ENCODE results near the gene EPHA7.

The EPHA7 gene

GRCh38 chr6:93369586-93370134, 49.7 kb downstream of the EPHA7 start:
- H3K9me3 ChIP-seq (ENCODE audit: control insufficient read depth, insufficient read depth, low read length), result no peaks in the 10 kb centered on the region
- H3K36me3 ChIP-seq (ENCODE audit: insufficient read depth, low read length), result no peaks in the 10 kb centered on the region
- H3K4me1 ChIP-seq (ENCODE audit: insufficient read depth, low read length), result no peaks in the 10 kb centered on the region
- H3K9ac ChIP-seq (ENCODE audit: low read depth, low read length), result no peak overlapping the region

- Histone ChIP-seq H3K36me3 (ENCODE audit: insufficient read depth, low read length) (no peaks in the 10 kb centered on the region), H3K9me3 (ENCODE audit: control insufficient read depth, insufficient read depth, low read length) (no peaks in the 10 kb centered on the region), H3K9ac (ENCODE audit: low read depth, low read length) (no peak overlapping the region), H3K4me1 (ENCODE audit: insufficient read depth, low read length) (no peaks in the 10 kb centered on the region)
These were observed 52.9 kb downstream of the EPHA7 start for GRCh38 chr6:93366506-93366905.

GRCh38 chr6:93365445-93365844, 53.9 kb downstream of the EPHA7 start:
- Histone ChIP-seq H3K9ac (ENCODE audit: low read depth, low read length) (no peak overlapping the region), H3K36me3 (ENCODE audit: insufficient read depth, low read length) (no peaks in the 10 kb centered on the region), H3K4me1 (ENCODE audit: insufficient read depth, low read length) (peaks cover under 1% of the 10 kb centered on the region; the same call in 1 of the 2 replicates), H3K9me3 (ENCODE audit: control insufficient read depth, insufficient read depth, low read length) (no peaks in the 10 kb centered on the region)

GRCh38 chr6:93358435-93358834, 60.9 kb downstream of the EPHA7 start:
- H3K9ac ChIP-seq (ENCODE audit: low read depth, low read length), result no peak overlapping the region
- H3K4me1 ChIP-seq (ENCODE audit: insufficient read depth, low read length), result peaks cover 2% of the 10 kb centered on the region; the same call in 1 of the 2 replicates
- H3K9me3 ChIP-seq (ENCODE audit: control insufficient read depth, insufficient read depth, low read length), result no peaks in the 10 kb centered on the region
- H3K36me3 ChIP-seq (ENCODE audit: insufficient read depth, low read length), result no peaks in the 10 kb centered on the region

DNA sequence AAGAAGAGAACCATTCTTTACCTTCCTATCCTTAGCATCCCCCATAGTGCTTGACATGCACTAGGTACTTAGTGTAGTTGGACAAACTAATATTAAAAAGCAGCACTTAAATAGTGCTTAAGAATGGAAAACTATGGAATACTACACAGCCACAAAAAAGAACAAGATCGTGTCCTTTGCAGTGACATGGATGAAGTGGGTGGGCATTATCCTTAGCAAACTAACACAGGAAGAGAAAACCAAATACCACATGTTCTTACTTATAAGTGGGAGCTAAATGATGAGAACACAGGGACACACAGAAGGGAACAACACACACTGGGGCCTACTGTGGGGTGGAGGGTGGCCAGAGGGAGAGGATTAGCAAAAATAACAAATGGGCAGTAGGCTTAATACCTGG, 66.8 kb downstream of the EPHA7 start:
- Histone ChIP-seq H3K9ac (ENCODE audit: low read depth, low read length) (no peak overlapping the region), H3K4me1 (ENCODE audit: insufficient read depth, low read length) (0 out of 2 replicates have a peak, but pooled peaks cover 3% of the 10 kb centered on the region), H3K36me3 (ENCODE audit: insufficient read depth, low read length) (no peaks in the 10 kb centered on the region), H3K9me3 (ENCODE audit: control insufficient read depth, insufficient read depth, low read length) (no peaks in the 10 kb centered on the region)

DNA sequence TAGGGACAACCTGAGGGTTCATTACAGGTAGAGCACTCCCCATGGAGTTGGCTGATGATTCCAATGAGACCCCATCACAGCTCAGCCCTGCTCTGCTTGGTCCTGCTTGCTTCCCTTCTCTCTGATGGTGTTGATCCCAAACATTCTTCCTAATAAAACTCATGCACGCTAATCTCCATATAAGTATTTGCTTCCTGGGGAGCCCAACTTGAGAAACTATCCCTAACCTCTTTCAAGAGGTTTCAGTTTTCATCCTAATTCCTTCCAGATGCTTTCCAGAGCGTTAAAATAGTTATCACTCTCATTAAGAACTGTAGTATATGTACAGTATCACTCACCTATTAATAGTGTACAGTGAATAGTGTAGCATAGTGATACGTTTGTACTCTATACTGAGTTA, 68.1 kb downstream of the EPHA7 start:
- H3K36me3 ChIP-seq (ENCODE audit: insufficient read depth, low read length), result no peaks in the 10 kb centered on the region
- 0 out of 2 replicates have a peak, but pooled peaks cover 3% of the 10 kb centered on the region for H3K4me1 ChIP-seq (ENCODE audit: insufficient read depth, low read length)
- H3K9ac ChIP-seq (ENCODE audit: low read depth, low read length), result no peak overlapping the region
- H3K9me3 ChIP-seq (ENCODE audit: control insufficient read depth, insufficient read depth, low read length), result no peaks in the 10 kb centered on the region

- Histone ChIP-seq H3K9ac (ENCODE audit: low read depth, low read length) (no peak overlapping the region), H3K9me3 (ENCODE audit: control insufficient read depth, insufficient read depth, low read length) (no peaks in the 10 kb centered on the region), H3K36me3 (ENCODE audit: insufficient read depth, low read length) (no peaks in the 10 kb centered on the region), H3K4me1 (ENCODE audit: insufficient read depth, low read length) (0 out of 2 replicates have a peak, but pooled peaks cover 3% of the 10 kb centered on the region)
These were observed 68.6 kb downstream of the EPHA7 start for GRCh38 chr6:93350774-93351173.

GRCh38 chr6:93344333-93344835, 75.0 kb downstream of the EPHA7 start:
- no peaks in the 10 kb centered on the region for H3K9me3 ChIP-seq (ENCODE audit: control insufficient read depth, insufficient read depth, low read length)
- no peak overlapping the region for H3K9ac ChIP-seq (ENCODE audit: low read depth, low read length)
- H3K36me3 ChIP-seq (ENCODE audit: insufficient read depth, low read length), result no peaks in the 10 kb centered on the region
- no peaks in the 10 kb centered on the region for H3K4me1 ChIP-seq (ENCODE audit: insufficient read depth, low read length)

DNA sequence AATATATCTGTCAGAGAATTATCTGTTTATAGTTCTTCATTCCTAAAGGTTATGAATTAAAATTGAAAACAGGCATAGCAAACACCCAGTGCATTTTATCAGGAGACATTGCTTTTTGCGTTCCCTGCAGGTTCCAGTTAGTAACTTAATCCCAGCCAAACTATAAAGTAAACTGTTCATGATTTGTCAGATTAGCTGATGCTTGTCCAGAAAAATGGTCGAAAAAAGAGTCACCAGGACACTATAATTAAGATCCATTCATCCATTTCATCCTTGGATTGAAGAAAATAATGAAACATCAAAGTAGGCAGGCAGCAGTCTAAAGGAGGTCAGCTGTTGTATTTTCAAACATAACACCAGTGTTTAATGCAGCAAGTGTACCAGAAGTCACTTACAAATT, 75.9 kb downstream of the EPHA7 start:
- Histone ChIP-seq H3K9ac (ENCODE audit: low read depth, low read length) (no peak overlapping the region), H3K4me1 (ENCODE audit: insufficient read depth, low read length) (no peaks in the 10 kb centered on the region), H3K36me3 (ENCODE audit: insufficient read depth, low read length) (no peaks in the 10 kb centered on the region), H3K9me3 (ENCODE audit: control insufficient read depth, insufficient read depth, low read length) (no peaks in the 10 kb centered on the region)

- Histone ChIP-seq H3K9ac (ENCODE audit: low read depth, low read length) (no peak overlapping the region), H3K36me3 (ENCODE audit: insufficient read depth, low read length) (no peaks in the 10 kb centered on the region)
These were observed 77.3 kb downstream of the EPHA7 start for GRCh38 chr6:93341900-93342613.

GRCh38 chr6:93337772-93338394, 81.5 kb downstream of the EPHA7 start:
- Histone ChIP-seq H3K4me1 (ENCODE audit: insufficient read depth, low read length) (peaks cover 17% of the 10 kb centered on the region), H3K9ac (ENCODE audit: low read depth, low read length) (no peak overlapping the region), H3K36me3 (ENCODE audit: insufficient read depth, low read length) (no peaks in the 10 kb centered on the region), H3K9me3 (ENCODE audit: control insufficient read depth, insufficient read depth, low read length) (no peaks in the 10 kb centered on the region)

More at GRCh38 chr6:93341900-93342613, 77.3 kb downstream of the EPHA7 start:
- peaks cover 14% of the 10 kb centered on the region for H3K4me1 ChIP-seq (ENCODE audit: insufficient read depth, low read length)
- H3K9me3 ChIP-seq (ENCODE audit: control insufficient read depth, insufficient read depth, low read length), result no peaks in the 10 kb centered on the region

DNA sequence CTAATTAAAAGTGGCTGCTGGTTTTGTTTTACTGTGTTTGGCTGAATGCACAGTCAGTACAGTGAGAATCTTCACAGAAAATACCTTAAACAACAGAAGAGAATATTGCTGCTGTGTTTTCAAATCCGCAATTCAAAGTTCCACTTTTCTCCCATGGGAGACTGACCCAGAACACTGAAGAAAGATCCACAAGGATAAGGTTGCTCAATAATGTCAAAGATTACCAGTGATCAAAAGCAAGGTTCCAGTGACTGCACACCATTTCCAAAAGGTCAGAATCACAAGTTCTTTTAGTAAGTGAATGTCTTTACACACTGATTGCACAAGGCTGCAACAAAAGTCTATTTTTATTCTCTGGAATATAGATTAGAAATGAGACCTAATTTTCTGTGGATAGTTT, 82.3 kb downstream of the EPHA7 start:
- H3K9ac ChIP-seq (ENCODE audit: low read depth, low read length), result no peak overlapping the region
- no peaks in the 10 kb centered on the region for H3K36me3 ChIP-seq (ENCODE audit: insufficient read depth, low read length)
- H3K9me3 ChIP-seq (ENCODE audit: control insufficient read depth, insufficient read depth, low read length), result no peaks in the 10 kb centered on the region
- peaks cover 17% of the 10 kb centered on the region for H3K4me1 ChIP-seq (ENCODE audit: insufficient read depth, low read length)

- no peaks in the 10 kb centered on the region for H3K4me1 ChIP-seq (ENCODE audit: insufficient read depth, low read length)
- no peaks in the 10 kb centered on the region for H3K36me3 ChIP-seq (ENCODE audit: insufficient read depth, low read length)
- H3K9me3 ChIP-seq (ENCODE audit: control insufficient read depth, insufficient read depth, low read length), result no peaks in the 10 kb centered on the region
- no peak overlapping the region for H3K9ac ChIP-seq (ENCODE audit: low read depth, low read length)
These were observed 89.9 kb downstream of the EPHA7 start for GRCh38 chr6:93329301-93330000.

DNA sequence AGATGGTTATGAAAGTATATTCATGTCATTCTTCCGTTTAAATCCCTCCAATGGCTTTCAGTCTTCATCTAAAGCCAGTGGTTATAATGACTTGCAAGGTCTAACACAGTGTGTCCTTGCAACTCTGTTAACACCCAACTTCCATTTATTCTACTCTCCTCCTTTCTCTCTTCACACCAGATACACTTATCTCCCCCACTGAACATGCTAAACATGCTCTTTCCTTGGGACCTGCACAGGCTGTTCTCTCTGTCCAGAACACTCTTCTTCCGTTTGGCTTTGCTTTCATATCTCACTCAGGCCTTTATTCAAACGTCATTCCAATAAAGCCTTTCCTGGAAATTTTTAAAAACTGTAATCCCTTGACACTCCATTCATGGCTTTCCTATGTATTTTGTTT, 91.5 kb downstream of the EPHA7 start:
- Histone ChIP-seq H3K36me3 (ENCODE audit: insufficient read depth, low read length) (no peaks in the 10 kb centered on the region), H3K9ac (ENCODE audit: low read depth, low read length) (no peak overlapping the region), H3K9me3 (ENCODE audit: control insufficient read depth, insufficient read depth, low read length) (no peaks in the 10 kb centered on the region), H3K4me1 (ENCODE audit: insufficient read depth, low read length) (no peaks in the 10 kb centered on the region)
